HG03097 (cell line): ENCODE data around the gene ZNF217.
"Not testable (repeated sequence)": the region's sequence is repeated elsewhere in the genome, so short reads cannot be mapped to it uniquely, and the experiment has no call there.

Experiments used
- ATAC-seq: cut with Tn5 transposase; IDR thresholded peaks from one replicate; pipeline ENCODE4 v1.9.1; 2021; ENCODE audit not compliant: unreplicated experiment, low FRiP score

Gene ZNF217

DNA sequence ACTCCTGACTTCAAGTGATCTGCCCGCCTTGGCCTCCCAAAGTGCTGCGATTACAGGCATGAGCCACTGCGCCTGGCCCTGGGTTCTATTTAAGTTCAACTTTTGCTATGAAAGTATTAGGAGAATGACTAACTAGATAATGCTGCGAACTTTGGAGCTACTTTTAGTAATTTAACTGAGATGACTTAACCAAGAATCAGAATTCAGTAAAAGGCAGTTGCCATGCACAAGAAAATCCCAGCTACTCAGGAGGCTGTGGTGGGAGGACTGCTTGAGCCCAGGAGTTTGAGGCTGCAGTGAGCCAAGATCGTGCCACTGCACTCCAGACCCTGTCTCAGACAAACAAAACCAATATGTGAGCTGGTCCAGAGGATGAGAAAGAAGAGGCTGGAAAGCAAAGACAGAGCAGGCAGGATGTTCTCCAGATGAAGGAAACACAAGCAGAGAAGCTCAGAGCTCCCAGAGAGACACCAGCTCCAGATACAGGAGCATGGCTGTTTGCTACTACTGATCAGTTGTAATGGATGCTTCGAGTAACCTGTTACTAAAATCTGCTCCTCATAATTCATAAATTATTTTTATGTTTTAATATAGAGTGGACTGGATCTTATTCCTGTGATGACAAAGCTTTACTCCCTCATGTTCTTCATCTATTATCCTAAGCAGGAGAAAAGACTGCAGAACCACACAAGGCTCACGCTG, 23.9 kb downstream of the ZNF217 start:
- ATAC-seq: no peak

DNA sequence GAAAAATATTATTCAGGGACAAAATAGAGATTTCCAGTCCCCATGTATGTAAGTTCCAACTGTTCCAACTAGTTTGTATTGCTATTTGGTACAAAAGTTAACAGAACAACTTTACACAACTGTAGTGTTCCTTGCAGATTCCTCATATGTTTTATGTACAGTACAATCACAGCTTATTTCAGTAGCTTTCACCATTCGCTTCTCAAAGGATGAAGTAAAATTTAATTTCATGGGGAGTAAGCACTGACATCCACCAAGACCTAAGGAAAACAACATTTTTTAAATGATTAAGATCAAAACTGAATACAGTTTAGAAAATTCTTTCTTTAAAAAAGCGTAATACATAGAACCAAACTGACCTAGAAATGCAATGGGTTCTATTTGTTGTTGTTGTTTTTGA, 24.6 kb downstream of the ZNF217 start:
- no peak for ATAC-seq

DNA sequence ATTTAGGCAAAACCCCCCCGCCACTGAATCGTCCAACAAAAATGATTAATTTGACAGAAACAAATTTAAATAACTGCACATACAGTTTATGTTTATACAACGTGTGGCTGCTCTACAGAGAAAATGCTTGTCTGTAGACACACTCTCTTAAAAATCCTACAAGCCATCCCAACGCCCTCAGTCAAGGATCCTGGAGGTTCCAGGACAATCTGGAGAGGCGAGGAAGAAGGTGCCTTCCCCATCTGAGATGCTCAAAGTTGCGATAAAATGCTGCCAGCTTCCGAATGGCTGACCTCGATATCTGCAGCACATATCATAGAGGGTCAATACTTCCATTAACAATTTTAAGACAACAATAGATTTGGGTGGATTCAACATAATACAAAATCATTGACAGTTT, 25.3 kb downstream of the ZNF217 start:
- ATAC-seq: no peak

DNA sequence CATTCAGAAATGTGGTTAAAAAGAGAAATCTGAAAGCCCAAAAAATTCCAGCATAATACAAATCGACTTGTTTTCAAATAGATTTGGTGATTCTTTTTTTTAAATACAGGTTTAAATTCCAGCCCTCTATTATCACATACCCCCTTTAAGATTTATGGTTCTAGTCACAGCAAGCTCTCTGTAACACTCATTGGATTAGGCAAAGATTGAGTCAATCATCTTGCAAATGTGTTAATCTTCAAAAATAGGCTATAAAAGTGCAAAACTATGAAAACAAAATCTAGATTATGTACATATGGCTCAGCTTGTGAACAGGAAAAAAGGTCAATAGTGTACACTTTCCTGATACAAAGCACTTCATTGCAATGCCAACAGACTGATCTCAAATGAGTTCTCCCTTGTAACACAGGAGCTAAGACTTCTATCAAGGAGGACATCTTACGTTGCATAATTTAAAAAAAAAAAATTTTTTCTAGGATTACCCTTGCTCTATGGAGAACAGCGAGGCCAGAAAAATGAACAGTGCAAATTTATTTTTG, 26.2 kb downstream of the ZNF217 start:
- ATAC-seq: no peak

DNA sequence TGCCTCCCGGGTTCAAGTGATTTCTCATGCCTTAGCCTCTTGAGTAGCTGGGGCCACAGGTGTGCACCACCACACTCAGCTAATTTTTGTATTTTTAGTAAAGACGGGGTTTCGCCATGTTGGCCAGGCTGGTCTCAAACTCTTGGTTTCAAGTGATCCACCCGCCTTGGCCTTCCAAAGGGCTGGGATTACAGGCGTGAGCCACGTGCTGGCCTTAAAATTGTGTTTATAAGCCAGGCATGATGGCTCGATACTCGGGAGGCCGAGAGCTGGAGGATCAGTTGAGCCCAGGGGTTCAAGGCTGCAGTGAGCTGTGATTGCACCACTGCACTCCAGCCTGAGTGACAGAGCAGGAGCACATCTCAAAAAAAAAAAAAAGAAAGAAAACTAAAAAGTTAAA, 27.0 kb downstream of the ZNF217 start:
- not testable (repeated sequence) for ATAC-seq

DNA sequence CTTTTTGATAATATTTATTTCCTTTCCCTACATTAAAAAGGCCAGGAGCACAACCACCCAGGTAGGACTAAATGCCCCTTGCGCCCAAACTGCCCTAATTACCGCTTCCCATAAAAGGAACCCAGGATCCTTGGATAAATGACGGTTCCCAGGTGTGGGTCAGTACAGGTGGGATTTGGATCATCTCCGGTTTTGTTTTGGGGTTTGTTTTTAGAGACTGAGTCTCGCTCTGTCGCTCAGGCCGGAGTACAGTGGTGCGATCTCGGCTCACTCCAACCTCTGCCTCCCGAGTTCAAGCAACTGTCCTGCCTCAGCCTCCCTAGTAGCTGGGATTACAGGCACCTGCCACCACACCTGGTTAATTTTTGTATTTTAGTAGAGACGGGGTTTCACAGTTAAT, 28.4 kb downstream of the ZNF217 start:
- ATAC-seq: no peak

DNA sequence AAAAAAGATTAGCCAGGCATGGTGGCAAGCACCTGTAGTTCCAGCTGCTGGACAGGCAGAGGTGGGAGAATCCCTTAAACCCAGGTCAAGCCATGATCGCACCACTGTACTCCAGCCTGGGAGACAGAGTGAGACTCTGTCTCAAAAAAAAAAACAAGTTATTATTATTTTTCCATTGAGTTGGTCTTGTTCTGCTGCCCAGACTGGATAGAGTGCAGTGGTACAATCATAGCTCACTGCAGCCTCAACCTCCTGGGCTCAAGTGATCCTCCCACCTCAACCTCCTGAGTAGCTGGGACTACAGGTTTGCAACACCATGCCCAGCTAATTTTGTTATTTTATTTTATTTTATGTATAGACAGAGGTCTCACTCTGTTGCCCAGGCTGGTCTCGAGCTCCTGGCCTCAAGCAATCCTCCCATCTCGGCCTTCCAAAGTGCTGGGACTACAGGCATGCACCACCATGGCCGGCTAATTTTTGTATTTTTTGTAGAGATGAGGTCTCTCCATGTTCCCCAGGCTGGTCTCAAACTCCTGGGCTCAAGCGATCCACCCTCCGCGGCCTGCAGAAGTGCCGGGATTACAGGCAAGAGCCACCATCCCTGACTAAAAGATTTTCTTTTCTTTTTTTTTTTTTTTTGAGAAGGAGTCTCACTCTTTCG, 31.4 kb downstream of the ZNF217 start:
- not testable (repeated sequence) for ATAC-seq

DNA sequence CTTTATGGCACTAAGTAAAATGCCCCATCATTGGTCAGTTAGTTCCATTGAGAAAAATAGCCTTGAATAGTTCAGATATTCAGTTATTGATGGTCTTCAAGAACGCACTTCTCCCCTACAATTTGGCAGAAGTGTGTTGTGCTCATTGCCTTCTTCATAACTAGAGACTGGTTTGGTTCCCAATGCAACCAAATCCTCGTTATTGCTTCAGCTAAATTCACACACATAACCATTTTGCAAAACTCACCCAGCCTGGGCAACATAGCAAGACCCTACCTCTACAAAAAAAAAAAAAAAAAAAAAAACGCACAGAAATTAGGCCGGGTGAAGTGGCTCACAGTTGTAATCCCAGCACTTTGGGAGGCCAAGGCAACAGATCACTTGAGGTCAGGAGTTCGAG, 32.1 kb downstream of the ZNF217 start:
- no peak for ATAC-seq

DNA sequence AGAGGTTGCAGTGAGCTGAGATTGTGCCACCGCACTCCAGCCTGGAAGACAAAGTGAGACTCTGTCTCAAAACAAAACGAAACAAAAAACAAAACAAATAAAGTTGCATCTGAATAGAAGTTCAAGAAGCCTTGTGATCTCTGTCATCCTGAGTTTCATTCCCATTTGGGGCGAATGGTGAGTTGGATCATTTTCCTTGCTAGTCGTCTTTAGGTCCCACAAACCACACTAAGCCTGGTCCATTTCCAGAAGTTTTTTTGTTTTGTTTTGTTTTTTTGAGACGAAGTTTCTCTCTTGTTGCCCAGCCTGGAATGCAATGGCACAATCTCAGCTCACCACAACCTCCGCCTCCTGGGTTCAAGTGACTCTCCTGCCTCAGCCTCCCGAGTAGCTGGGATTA, 33.8 kb downstream of the ZNF217 start:
- no peak for ATAC-seq

DNA sequence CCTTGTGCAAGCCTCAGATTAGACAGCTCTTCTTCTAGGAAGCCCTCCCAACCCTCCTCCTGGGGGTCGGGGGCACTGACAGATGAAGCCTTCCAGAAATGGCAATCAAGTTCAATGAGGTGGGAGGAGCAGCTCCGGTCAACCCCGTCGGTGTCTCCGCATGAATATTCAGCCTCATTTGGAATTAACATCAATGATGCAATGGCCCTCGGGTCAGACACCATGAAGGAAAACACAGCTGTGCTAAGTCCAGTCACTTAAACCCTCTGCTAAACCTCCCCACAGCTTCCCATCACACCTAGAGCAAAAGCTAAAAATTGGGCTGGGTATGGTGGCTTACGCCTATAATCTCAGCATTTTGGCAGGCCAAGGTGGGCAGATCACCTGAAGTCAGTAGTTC, 36.5 kb downstream of the ZNF217 start:
- no peak for ATAC-seq

DNA sequence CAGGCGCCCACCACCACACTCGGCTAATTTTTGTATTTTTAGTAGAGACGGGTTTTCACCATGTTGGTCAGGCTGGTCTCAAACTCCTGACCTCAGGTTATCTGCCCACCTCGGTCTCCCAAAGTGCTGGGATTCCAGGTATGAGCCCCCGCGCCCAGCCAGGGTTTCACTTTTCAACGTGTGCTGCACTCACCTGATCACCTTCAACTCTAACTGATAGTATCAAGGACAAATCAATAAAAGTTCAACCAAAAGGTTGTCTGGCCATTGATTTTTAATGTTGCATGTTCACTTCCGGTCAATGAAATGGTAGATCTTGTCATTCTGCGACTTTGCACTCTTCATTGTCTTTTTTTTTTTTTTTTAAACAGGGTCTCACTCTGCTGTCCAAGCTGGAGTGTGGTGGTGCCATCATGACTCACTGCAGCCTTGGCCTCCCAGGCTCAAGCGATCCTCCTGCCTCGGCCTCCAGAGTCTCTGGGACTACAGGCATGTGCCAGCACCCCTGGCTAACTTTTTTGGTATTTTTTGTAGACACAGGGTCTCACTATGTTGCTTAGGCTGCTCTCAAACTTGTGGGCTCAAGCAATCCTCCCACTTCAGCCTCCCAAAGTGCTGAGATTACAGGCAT, 37.3 kb downstream of the ZNF217 start:
- ATAC-seq: no peak

DNA sequence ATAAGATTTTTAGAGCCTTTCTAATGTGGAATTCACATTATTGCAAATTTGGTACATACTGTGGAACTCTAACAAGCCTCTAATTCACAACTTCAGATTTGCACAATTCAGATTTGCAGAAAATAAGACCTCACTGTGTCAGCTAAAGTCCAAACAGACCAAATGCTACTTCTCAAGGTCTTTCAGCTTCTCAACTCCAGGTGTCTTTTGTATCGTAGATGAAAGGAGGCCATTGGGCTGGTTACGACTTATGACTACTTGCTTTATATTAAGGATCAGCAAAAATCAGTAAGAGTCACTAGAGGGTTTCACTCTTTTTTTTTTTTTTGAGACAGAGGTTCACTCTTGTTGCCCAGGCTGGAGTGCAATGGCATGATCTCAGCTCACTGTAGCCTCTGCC, 37.8 kb downstream of the ZNF217 start:
- no peak for ATAC-seq

DNA sequence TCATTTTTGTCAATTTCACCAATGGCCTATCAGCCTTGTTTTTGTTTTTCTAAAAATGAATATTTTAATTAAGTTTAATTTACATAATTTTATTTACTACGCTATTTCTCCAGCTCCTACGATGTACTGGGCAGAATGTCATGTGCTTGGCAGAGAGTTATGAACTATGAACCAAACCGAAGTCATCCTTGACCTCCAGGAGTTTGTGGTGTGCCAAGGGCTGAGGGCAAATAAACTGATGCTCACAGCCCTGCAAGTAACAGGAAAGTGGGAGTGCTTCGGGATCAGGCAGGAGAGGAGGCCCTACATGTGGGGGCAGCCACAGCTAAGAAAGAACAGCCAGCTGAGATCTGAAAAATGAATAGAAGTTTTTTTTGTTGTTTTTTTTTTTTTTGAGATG, 38.6 kb downstream of the ZNF217 start:
- ATAC-seq: no peak

DNA sequence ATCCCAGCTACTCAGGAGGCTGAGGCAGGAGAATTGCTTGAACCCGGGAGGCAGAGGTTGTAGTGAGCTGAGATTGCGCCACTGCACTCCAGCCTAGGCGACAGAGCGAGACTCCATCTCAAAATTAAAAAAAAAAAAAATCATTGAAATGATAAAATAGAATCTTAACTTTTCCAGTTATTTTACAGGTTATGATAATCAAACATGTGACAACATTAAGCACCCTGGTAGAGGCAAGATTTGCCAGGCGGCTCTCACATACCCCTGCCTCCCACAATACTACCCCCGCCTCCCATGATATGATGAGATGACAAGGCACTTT, 41.1 kb downstream of the ZNF217 start:
- not testable (repeated sequence) for ATAC-seq

DNA sequence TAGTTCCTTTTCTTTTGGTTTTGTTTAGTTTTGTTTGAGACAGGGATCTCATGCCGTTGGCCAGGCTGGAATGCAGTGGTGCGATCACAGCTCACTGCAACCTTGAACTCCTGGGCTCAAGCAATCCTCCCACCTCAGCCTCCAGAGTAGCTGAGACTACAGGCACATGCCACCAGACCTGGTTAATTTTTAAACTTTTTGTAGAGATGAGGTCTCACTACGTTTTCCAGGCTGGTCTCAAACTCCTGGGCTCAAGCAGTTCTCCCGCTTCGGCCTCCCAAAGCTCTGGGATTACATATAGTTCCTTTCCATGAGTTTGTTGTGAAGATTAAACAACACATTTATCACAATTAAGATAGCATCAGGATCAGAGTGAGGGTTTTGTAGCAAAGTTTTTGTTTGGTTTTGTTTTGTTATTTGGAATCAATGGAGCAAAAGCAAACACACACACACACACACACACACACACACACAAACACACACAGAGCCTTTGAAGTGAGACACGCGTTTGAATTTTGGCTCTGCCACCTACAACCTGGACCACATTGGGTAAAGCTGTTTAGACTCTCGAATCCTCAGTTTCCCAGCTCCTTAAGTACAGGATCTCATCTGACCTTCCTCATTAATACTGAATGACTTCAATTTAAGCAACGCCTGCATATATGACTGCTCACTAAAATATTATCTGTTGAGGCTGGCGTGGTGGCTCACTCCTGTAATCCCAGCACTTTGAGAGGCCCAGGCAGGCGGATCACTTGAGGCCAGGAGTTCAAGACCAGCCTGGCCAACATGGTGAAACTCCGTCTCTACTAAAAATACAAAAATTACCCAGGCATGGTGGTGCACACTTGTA, 41.7 kb downstream of the ZNF217 start:
- ATAC-seq: not testable (repeated sequence)

DNA sequence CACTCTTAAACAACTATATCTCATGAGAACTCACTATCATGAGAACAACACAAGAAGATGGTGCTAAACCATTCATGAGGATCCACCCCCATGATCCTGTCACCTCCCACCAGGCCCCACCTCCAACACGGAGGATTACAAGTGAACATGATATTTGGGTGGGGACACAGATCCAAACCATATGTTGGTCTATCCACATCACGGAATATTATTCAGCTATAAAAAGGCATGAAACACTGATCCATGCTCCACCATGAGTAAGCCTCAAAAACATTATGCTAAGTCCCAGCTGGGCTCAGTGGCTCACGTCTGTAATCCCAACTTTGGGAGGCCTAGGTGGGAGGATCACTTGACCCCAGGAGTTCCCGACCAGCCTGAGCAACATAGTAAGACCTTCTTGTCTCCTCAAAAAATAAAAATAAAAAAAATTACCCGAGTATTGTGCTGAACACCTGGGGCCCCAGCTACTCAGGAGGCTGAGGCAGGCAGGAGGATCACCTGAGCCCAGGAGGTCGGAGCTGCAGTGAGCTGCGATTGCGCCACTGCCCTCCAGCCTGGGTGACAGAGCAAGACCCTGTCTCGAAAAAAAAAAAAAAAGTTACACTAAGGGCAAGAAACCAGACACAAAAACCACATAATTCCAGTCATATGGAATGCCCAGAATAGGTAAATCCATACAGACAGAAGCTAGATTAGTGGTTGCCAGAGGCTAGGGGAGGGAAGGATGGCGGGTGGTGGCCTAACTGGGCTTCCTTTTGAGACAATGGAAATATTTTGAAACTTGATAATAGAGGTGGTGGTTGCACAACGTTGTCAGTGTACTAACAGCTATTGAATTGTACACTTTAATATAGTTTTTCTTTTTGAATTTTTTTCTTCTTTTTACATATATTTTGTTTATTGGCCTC, 43.1 kb downstream of the ZNF217 start:
- no peak for ATAC-seq

DNA sequence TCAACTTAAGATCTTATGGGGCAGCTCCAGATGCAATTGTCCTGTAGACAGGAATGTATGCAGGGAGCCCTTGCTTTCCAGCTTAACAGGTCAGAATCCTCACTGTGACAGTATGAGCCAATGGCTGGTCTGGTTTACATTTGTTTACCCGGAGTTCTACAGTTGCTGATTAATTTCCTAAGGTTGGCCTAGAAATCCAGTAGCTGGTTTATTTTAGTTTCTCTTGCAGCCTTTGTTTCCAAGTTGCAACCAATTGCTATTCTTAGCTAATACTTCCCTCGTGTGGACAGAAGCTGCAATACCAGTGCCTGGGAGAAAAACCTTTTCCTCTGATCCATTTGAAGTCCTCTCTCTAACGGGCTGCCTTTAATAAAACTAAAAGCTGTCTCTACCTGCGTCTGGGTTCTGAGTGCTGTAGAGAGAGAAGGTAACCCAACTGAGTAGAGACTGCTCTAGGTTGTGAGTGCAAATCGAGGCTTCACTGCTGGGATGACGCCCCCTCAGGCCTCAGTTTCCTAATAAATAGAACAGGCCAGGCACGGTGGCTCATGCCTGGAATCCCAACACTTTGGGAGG, 45.9 kb downstream of the ZNF217 start:
- no peak for ATAC-seq

DNA sequence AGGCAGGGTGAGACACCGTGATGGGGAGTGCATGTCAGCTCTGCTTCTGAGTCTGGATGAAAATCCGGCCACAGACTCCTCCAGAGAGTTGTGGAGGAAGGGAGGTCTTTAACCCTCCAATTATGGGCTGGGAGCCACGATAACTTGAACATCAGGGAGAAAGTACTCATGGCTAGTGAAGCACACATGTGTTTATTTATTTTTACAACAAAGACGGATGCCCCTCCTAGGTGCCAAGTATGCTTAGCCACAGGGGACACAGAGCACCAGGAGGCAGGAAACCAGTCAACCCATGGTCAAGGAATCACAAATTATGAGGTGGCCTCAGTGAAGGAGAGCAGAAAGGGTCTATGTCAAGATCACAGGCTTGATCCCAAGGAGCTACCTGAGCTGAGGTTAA, 54.1 kb downstream of the ZNF217 start:
- no peak for ATAC-seq

DNA sequence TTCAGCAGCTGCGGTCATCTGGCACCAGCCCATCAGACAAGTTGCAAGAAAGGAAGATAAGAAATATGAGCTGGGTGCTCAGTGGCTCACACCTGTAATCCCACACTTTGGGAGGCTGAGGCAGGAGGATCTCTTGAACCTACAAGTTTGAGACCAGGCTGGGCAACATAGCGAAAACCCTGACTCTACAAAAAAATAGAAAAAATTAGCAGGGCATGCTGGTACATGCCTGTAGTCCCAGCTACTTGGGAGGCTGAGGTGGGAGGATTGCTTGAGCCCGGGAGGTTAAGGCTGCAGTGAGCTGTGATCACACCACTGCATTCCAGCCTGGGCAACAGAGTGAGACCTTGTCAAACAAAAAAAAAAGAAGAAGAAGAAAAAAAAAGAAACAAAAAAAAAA, 57.3 kb downstream of the ZNF217 start:
- ATAC-seq: not testable (repeated sequence)

DNA sequence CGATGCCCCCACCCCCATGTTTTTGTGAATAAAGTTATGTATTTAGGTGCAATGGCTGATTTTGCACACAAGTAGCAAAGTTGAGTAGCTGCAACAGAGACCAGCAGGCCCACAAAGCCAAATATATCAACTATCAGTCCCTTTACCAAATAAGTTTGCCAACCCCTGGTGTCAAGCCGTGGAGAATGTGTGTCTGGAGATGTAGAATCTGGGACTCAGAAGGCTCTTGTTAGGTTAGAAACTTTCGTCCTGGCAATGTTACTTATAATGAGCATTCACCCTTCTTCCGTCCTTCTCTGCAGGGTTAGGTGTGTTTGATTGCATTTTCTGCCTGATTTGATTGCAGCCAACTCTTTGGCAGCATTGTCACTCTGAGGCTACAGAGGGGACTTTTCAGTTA, 57.8 kb downstream of the ZNF217 start:
- ATAC-seq: no peak
